NCI-H526 (cell line): ENCODE data around the gene SAMD4A.
"Not testable (repeated sequence)": the region's sequence is repeated elsewhere in the genome, so short reads cannot be mapped to it uniquely, and the experiment has no call there.

Experiments used
- DNase-seq, 2 experiments: peaks; one replicate each; lab custom pipeline; 2025; lab: John Stamatoyannopoulos, UW

SAMD4A gene

GRCh38 chr14:54597795-54598443 is 31.0 kb downstream of the SAMD4A start:
- no peak for DNase-seq

DNA sequence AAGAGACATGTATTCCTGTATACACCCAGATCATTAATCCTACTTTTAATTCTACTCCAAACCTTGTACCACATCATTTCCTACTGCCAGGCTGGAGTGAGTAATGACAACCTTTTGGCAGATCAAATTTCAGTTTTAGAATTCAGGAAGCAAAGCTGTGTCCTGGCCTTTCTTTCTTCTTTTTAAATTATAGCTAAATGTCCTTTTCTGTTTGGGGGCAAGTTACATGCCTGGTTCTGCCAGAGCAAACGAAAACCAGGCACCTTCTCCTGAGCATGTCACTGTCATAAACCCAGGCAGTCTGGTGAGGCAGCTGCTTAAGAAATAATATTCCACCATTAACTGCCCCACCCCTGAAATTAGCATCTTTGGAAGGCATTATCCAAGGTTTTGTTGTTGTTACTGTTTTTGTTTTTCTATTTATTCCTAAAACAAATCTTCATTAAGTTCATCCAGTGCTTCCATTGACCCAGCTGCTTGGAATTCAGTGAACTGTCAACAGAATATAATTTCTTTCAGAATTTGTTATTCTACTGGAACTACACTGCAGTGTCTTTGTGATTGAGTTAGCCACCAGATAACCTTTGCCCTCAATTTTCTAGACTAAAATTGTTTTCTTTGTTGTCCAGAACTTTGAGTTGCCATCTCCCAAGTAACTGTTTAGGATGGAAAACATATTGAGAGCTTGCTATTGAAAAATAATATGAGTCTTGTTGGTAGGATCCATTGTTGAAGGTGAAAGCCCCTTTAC is 33.2 kb downstream of the SAMD4A start:
- DNase-seq: no peak

DNA sequence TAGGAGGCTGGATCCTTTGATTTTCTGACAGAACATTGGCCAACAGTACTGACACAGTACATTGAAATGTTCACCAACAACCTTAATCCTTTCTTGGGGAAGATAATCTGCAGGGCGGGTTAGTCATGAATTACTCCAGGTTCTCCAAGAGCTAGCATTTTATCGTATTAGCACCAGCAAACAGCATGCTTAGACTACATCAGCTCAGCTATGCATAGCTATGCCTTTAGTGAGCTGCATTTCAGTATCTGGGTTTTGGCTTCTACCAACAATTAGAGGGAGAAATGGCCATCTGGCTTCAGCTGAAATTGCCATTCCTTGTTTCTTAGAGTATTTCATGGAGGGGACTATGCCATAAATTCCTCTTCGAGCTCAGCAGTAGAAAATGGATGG is 33.8 kb downstream of the SAMD4A start:
- no peak for DNase-seq

GRCh38 chr14:54603362-54603761 is 36.4 kb downstream of the SAMD4A start:
- no peak for DNase-seq

DNA sequence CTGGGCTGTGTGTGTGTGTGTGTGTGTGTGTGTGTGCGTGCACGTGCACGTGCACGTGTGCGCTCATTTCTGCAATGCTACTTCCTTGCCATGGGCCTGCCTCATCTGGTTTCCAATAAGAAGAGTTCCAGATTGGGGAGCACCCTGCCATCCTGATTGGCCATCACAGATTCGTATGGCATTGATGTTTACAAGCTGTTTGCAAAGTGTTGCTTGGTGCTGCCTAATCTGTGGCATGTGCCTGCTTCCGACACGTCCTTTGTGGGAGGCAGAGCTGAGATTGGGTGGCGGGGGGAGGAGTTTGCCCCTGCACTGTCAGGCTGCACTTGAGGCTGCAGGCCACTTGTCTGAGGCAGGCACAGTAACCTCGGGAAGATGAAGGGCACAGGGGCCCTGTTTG is 39.2 kb downstream of the SAMD4A start:
- no peak for DNase-seq

- DNase-seq: no peak
Measured at GRCh38 chr14:54606631-54607133, 39.8 kb downstream of the SAMD4A start.

GRCh38 chr14:54609576-54609975 is 42.6 kb downstream of the SAMD4A start:
- DNase-seq: no peak

GRCh38 chr14:54610051-54610977 is 43.4 kb downstream of the SAMD4A start:
- no peak for DNase-seq

GRCh38 chr14:54614296-54614695 is 47.4 kb downstream of the SAMD4A start:
- DNase-seq: no peak

DNA sequence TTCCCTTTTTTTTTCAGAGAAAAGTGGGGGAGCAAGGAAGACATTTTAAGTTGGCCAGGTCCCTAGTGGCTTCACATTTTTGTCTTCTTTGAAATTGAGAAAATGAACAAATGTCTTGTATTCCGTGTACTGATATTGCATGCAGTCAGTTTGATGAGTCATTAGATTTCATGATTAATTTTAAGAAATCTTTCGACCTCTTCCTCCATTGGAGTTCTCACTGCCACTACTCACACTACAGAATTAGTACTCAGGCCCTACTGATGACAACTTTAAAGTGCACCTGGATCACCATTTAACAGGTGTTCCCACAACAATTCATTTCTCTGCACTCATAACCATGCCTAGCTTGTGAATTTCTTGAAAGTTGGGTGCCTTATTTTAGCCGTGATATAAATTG is 50.5 kb downstream of the SAMD4A start:
- no peak for DNase-seq

- DNase-seq: no peak
Measured at GRCh38 chr14:54621686-54622085, 54.8 kb downstream of the SAMD4A start.

DNA sequence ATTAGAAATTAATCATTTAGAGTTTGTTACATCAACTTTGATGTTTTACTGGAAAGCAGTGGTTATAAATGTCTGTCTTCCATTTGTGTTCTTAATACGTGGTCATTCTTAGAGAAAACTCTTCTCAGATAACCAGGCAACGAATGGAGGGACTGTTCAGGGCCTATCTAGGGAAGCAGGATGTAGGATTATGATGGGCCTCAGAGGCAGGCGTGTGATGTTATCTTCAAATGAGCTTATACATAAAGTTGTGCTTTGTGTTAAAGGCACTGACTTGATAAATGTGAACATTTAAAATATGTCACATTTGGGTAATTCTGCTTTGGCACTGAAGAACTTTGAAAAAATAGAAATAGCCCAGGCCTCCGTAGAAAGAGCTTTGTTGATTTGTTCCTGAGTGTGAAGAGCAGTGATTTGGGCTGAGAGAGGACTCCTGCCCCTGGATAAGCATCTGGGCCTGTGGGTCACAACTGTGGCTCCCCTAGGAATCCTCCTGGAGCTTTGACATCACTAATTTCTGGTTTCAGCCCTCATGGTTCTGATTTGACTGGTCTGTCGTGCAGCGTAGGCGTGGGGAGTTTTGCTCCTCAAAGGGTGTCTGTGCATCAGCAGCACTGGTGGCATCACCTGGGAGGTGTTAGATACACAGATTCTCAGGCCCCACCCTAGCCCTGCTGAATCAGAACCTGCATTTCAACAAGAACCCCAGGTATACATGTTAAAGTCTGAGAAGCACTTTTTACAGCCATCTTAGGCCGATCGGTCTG is 55.4 kb downstream of the SAMD4A start:
- no peak for DNase-seq

DNA sequence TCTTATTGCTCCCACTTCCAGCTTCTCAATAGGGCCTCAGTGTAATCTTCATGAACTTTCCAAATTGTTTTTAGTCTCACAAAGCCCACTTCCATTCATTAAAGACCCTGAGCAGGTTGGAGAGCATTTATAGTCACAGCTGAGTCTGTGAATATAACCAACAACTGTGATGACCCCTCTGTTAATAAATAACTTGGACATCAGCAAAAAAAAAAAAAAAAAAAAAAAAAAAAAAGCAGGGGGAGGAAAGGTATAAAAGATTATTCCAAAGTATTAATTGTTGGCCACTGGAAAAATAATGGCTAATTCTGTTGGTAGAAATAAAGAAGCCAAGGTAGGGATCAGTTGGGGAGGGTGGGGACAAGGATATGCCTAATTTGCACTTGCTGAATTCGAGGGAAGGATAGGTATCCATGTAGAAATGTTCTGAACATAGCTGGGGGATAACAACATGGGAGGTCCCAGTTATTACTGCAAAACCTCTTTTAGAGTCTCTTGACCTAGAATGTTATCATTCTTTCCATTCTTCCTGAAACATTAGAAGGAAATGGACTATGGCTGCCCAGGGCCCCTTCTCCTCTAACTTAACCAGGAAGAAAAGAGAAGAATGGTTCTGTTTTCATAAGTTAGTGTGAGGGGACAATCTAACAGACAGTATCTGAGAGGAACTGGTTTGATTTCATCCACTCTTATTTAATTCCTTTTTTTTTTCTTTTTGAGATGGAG is 56.5 kb downstream of the SAMD4A start:
- DNase-seq: no peak

DNA sequence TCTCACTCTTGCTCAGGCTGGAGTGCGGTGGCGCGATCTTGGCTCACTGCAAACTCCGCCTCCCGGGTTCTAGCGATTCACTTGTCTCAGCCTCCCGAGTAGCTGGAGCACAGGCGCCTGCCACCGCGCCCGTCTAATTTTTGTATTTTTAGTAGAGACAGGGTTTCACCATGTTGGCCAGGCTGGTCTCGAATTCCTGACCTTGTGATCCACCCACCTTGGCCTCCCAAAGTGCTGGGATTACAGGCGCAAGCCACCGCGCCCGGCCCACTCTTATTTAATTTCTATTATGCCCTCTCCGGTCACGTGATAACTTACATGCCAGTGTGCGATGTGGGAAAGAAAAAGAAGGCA is 57.1 kb downstream of the SAMD4A start:
- DNase-seq: not testable (repeated sequence)

- DNase-seq: no peak
Measured at GRCh38 chr14:54625112-54625511, 58.2 kb downstream of the SAMD4A start.

DNA sequence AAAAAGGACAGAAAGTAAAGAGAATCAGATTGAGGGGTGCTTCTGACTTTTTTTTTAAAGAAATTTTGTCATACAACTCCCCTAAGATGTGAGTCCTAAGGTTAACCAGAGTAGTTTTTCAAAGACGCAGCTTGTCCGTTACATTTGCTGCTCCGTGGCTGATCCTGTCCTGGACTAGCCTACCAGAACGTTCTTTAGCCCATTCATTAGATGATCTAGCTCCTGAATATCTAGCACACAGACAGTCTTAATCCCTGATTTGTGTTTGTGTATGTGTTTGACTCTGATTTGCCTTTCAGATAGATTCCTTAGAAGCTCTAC is 60.3 kb downstream of the SAMD4A start:
- no peak for DNase-seq

GRCh38 chr14:54627540-54628363 is 60.8 kb downstream of the SAMD4A start:
- DNase-seq: no peak

DNA sequence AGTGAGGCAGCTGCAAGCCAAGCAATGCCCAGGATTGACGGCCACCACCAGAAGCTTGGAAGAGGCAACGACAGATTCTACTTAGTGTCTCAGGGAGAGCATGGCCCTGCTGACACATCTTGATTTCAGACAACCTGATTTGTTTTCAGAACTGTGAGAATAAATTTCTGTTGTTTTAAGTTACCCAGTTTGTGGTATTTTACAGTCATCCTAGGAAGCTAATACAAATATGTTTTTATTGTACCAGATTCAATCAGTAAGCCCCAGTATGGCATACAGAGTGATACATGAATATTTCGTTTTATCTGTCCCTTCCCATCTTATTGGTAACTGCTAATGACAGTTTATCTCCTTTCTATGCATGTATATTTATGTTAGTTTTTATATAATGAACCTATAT is 62.3 kb downstream of the SAMD4A start:
- no peak for DNase-seq

DNA sequence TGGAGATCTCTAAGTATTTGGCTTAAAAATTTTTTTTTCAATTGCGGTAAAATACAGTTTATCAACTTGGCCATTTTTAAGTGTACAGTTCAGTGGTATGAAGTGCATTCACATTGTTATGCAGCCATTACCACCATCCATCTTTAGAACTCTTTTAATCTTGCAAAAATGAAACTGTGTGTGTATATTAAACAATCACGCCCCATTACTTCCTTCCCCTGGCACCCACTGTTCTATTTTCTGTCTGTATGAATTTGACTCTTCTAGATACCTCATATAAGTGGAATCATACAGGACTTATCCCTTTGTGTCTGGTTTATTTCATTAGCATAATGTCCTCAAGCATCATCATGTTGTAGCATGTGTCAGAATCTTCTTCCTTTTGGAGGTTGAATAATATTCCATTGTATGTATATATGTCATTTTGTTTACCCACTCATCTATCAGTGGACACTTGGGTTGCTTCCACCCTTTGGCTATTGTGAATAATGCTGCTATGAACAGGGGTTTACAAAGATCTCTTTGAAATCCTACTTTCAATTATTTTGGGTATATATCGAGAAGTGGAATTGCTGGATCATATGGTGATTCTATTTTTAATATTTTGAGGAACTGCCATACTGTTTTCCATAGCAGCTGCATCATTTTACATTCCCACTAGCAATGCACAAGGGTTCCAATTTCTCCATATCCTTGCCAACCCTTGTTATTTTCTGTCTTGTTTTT is 62.9 kb downstream of the SAMD4A start:
- no peak for DNase-seq

- DNase-seq: no peak
Measured at GRCh38 chr14:54631016-54631415, 64.1 kb downstream of the SAMD4A start.
